ENCODE results near the gene PRPF40A.

PRPF40A gene

GRCh38 chr2:152718076-152718908 lies 1.0 kb upstream of the PRPF40A start, which contains the start of gene ARL6IP6:
TSS of gene ARL6IP6 (plus strand) at chr2:152718620. CDS start at chr2:152718625, 5 bp downstream.
- peak; percentile 89 for DNase-seq (ENCODE audit: low read depth)

GRCh38 chr2:152716805-152717227 lies 445 bp downstream of the PRPF40A start:
- DNase-seq (ENCODE audit: low read depth): peak; percentile 11

- DNase-seq (ENCODE audit: low read depth): no peak
Measured at GRCh38 chr2:152715854-152716428, 1.3 kb downstream of the PRPF40A start.

GRCh38 chr2:152715112-152715511 lies 2.1 kb downstream of the PRPF40A start:
- DNase-seq (ENCODE audit: low read depth): no peak

GRCh38 chr2:152710713-152711112 lies 6.5 kb downstream of the PRPF40A start:
- DNase-seq (ENCODE audit: low read depth): no peak

GRCh38 chr2:152708742-152709141 lies 8.5 kb downstream of the PRPF40A start:
- no peak for DNase-seq (ENCODE audit: low read depth)

GRCh38 chr2:152706477-152707021 lies 10.7 kb downstream of the PRPF40A start:
- DNase-seq (ENCODE audit: low read depth): no peak

GRCh38 chr2:152701198-152701597 lies 16.1 kb downstream of the PRPF40A start:
- DNase-seq (ENCODE audit: low read depth): no peak

GRCh38 chr2:152696476-152696875 lies 20.8 kb downstream of the PRPF40A start:
- DNase-seq (ENCODE audit: low read depth): no peak

- no peak for DNase-seq (ENCODE audit: low read depth)
Measured at GRCh38 chr2:152695763-152696162, 21.5 kb downstream of the PRPF40A start.

- no peak for DNase-seq (ENCODE audit: low read depth)
Measured at GRCh38 chr2:152694161-152694661, 23.1 kb downstream of the PRPF40A start.

GRCh38 chr2:152693033-152693432 lies 24.2 kb downstream of the PRPF40A start:
- no peak for DNase-seq (ENCODE audit: low read depth)

GRCh38 chr2:152686321-152686720 lies 30.9 kb downstream of the PRPF40A start:
- no peak for DNase-seq (ENCODE audit: low read depth)

GRCh38 chr2:152683400-152683799 lies 33.9 kb downstream of the PRPF40A start:
- no peak for DNase-seq (ENCODE audit: low read depth)

- DNase-seq (ENCODE audit: low read depth): no peak
Measured at GRCh38 chr2:152682663-152683062, 34.6 kb downstream of the PRPF40A start.

GRCh38 chr2:152678808-152679207 lies 38.5 kb downstream of the PRPF40A start:
- DNase-seq (ENCODE audit: low read depth): no peak

GRCh38 chr2:152676461-152676860 lies 40.8 kb downstream of the PRPF40A start:
- no peak for DNase-seq (ENCODE audit: low read depth)

- no peak for DNase-seq (ENCODE audit: low read depth)
Measured at GRCh38 chr2:152674334-152674733, 42.9 kb downstream of the PRPF40A start.

GRCh38 chr2:152664725-152665124 lies 52.5 kb downstream of the PRPF40A start:
- no peak for DNase-seq (ENCODE audit: low read depth)

- no peak for DNase-seq (ENCODE audit: low read depth)
Measured at GRCh38 chr2:152661076-152661475, 56.2 kb downstream of the PRPF40A start.

GRCh38 chr2:152658221-152658620 lies 59.0 kb downstream of the PRPF40A start:
- no peak for DNase-seq (ENCODE audit: low read depth)

- DNase-seq (ENCODE audit: low read depth): no peak
Measured at GRCh38 chr2:152657043-152657442, 60.2 kb downstream of the PRPF40A start.

GRCh38 chr2:152655880-152656279 lies 61.4 kb downstream of the PRPF40A start:
- no peak for DNase-seq (ENCODE audit: low read depth)
